Tibial nerve (tissue), 4 donors: ENCODE data around the gene CFAP206. TPM values are rescaled to one million over a fixed set of nuclear protein-coding genes. Genes with fewer than 3 reads are reported as not detected.

Experiments
- DNase-seq, 2 donors: peaks; one replicate each; pipeline ENCODE4 v3.0.0-alpha.2; 2019; ENCODE audit warnings: low spot score in 2 of 2
- H3K27ac ChIP-seq, 4 donors: fragments of 200-600 bp; sonication (generic) in 3 of 4; one replicate each; pipeline ENCODE4 v1.5.1; 2017 to 2019; ENCODE audit warnings: mild to moderate bottlenecking in 1 of 4
- H3K27me3 ChIP-seq, 2 donors: fragments of 200-600 bp; sonication (generic) in 1 of 2; one replicate each; pipeline versions ENCODE4 v1.5.1 to v1.6.0; 2017 to 2019
- H3K36me3 ChIP-seq, 3 donors: fragments of 200-600 bp; sonication (generic); one replicate each; pipeline ENCODE4 v1.5.1; 2018 to 2019
- H3K4me1 ChIP-seq, 4 donors: fragments of 200-600 bp; sonication (generic) in 3 of 4; one replicate each; pipeline ENCODE4 v1.5.1; 2017 to 2019
- H3K4me3 ChIP-seq, 4 donors: fragments of 200-600 bp; sonication (generic) in 3 of 4; one replicate each; pipeline ENCODE4 v1.5.1; 2017 to 2019; ENCODE audit warnings: mild to moderate bottlenecking in 1 of 4, moderate library complexity in 1 of 4
- H3K9me3 ChIP-seq, 4 donors: fragments of 200-600 bp; sonication (generic) in 3 of 4; one replicate each; pipeline ENCODE4 v1.5.1; 2017 to 2019
- CTCF ChIP-seq, 5 experiments: fragments of 200-600 bp in 3 of 5; fragments of 450-650 bp in 2 of 5; sonication (generic) in 3 of 5; IDR thresholded peaks; one replicate each; pipeline ENCODE4 v1.5.1; 2016 to 2019; ENCODE audit warnings: antibody characterized with exemption in 5 of 5, mild to moderate bottlenecking in 3 of 5, moderate library complexity in 2 of 5
- EP300 ChIP-seq, 2 donors: sonication (generic); formaldehyde crosslinking; IDR thresholded peaks; one replicate each; pipeline ENCODE4 v1.6.1; 2017; ENCODE audit warnings: antibody characterized with exemption in 2 of 2, mild to moderate bottlenecking in 1 of 2
- POLR2A ChIP-seq, 2 donors: fragments of 450-650 bp; IDR thresholded peaks; one replicate each; pipeline ENCODE4 v1.6.1; 2017; ENCODE audit warnings: antibody characterized with exemption in 2 of 2, mild to moderate bottlenecking in 2 of 2, moderate library complexity in 2 of 2
- WGBS, 2 donors: methylation state at CpG; one replicate each; pipeline ENCODE4 v1.1.5; 2018; 5-methylcytosine and 5-hydroxymethylcytosine counted together
- total RNA-seq, 4 donors: library from RNA; depleted of rRNA; stranded (reverse); fragments of >200 nt; gene quantifications; one replicate each; pipeline ENCODE4 v1.1.0, GENCODE V29; 2016

Gene CFAP206
- total RNA-seq, 4 donors from 2014 or later: not detected

DNA sequence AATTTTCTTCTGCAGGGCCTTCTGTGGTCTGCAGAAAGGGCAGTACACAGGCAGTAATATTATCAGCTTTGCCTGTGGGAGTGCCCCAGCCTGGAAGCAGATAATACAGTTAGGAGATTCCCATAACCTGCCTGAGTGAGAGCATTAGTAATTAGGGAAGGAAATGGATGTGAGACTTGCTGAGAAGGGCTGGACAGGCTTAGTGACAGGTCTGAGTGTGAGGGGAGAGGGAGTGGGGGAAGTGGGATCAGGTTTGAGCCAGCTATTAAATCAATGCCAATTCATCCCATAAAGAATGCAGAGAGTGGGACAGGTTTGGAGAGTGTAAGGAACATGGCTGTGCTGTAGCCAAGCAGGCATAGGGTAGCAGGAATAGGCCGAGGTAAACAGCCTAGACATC is 10.1 kb upstream of the CFAP206 start:
- Histone ChIP-seq H3K36me3 (no peaks in the 10 kb centered on the region), H3K9me3 (no peaks in the 10 kb centered on the region), H3K4me1 (no peaks in the 10 kb centered on the region), H3K4me3 (no peak overlapping the region), H3K27ac (no peak overlapping the region), H3K27me3 (no peaks in the 10 kb centered on the region)
- TF ChIP-seq EP300 (IDR thresholded peaks at IDR 0.05): no peak
- TF ChIP-seq CTCF (IDR thresholded peaks at IDR 0.05): no peak
- no peak for TF ChIP-seq POLR2A (IDR thresholded peaks at IDR 0.05)
- WGBS, 2 donors: 94 to 100% methylated on average over 1 of the region's 1 CpG
- no peak for DNase-seq

DNA sequence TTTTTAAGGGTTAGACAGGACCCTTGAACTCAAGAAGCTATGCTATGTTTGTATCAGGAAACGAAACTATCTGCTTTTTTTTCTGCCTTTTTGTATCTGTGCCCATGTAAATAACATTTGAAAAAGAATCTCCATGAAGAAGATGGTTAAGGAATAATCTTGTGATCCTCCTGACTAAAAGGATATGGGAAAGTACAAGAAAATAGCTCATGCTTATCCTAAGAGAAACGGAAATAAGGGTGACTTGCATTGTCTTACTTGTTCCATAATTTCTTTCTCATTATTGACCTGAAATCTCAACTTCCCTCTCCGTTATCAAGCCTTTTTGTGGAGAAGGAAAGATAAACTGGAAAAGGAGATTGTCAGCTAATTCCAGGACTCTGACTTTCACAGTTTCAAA is 5.9 kb upstream of the CFAP206 start:
- peak overlapping the region in 1 of 4 donors; percentile 4 for H3K4me3 ChIP-seq
- 63 to 64% methylated on average over 3 of the region's 3 CpGs for WGBS, 2 donors
- H3K4me1 ChIP-seq: no peaks in the 10 kb centered on the region
- TF ChIP-seq CTCF (IDR thresholded peaks at IDR 0.05) (no peak), POLR2A (IDR thresholded peaks at IDR 0.05) (no peak), EP300 (IDR thresholded peaks at IDR 0.05) (no peak)
- H3K27me3 ChIP-seq: no peaks in the 10 kb centered on the region
- H3K27ac ChIP-seq: no peak overlapping the region
- H3K36me3 ChIP-seq: no peaks in the 10 kb centered on the region
- no peak for DNase-seq
- no peaks in the 10 kb centered on the region for H3K9me3 ChIP-seq

GRCh38 chr6:87407561-87407900 is 241 bp upstream of the CFAP206 start:
- no peak for DNase-seq
- Histone ChIP-seq H3K4me3 (peak overlapping the region; percentile 68 to 98 (median 82)), H3K27ac (peak overlapping the region; percentile 49 to 86 (median 80)), H3K9me3 (no peaks in the 10 kb centered on the region), H3K36me3 (no peaks in the 10 kb centered on the region), H3K27me3 (no peaks in the 10 kb centered on the region), H3K4me1 (peaks cover 0 to 5% (median 0%) of the 10 kb centered on the region in 4 donors)
- TF ChIP-seq CTCF (IDR thresholded peaks at IDR 0.05) (no peak), POLR2A (IDR thresholded peaks at IDR 0.05) (no peak), EP300 (IDR thresholded peaks at IDR 0.05) (no peak)
- WGBS, 2 donors: 0 to 1% methylated on average over 10 of the region's 10 CpGs

DNA sequence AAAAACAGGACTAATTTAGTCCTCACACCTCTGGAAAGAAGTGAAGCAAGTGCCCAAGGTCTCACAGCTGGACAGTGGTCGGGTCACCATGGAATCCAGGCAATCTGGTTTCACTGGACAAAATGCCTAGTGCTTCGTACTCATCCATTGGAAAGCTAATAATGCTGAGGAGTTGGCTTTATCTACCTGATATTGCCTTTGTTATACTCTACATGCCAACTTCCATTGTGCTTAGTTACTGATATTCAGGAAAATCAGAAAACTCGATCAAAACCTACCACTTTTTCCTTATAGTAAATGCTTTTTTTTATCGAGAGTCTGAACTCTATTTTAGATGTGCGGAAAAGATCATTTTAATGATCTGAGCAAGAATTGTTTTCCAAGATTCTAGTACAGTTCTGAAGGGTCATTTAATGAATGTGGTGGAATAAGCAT is 966 bp downstream of the CFAP206 start:
- Histone ChIP-seq H3K27ac (peak overlapping the region; percentile 24 to 86 (median 63)), H3K9me3 (no peaks in the 10 kb centered on the region), H3K4me1 (peaks cover 0 to 5% (median 0%) of the 10 kb centered on the region in 4 donors), H3K36me3 (no peaks in the 10 kb centered on the region), H3K4me3 (peak overlapping the region; percentile 68 to 98 (median 82)), H3K27me3 (no peaks in the 10 kb centered on the region)
- TF ChIP-seq EP300 (IDR thresholded peaks at IDR 0.05) (no peak), CTCF (IDR thresholded peaks at IDR 0.05) (no peak), POLR2A (IDR thresholded peaks at IDR 0.05) (no peak)
- 33 to 45% methylated on average over 5 of the region's 5 CpGs for WGBS, 2 donors
- no peak for DNase-seq

DNA sequence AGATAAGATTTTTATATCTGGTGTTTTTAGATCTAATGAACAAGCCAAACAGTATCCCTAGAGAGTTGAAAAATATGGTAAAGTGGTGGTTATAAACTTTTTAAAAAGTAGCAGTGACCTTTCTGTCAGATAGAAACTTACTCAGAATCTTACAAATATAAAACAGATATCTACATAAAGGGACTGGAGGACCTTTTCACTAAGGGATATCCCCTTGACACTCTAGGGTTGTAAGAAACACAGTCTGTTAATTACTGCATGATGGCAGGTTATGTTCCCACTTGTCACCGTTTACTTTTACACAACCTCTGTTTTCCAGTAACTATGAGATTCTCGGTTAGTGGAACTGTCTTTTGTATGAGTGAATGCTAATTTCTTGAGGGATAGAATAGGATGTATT is 11.5 kb downstream of the CFAP206 start:
- no peaks in the 10 kb centered on the region for H3K9me3 ChIP-seq
- no peak overlapping the region for H3K4me3 ChIP-seq
- H3K27ac ChIP-seq: no peak overlapping the region
- TF ChIP-seq CTCF (IDR thresholded peaks at IDR 0.05) (no peak), EP300 (IDR thresholded peaks at IDR 0.05) (no peak), POLR2A (IDR thresholded peaks at IDR 0.05) (no peak)
- H3K36me3 ChIP-seq: no peaks in the 10 kb centered on the region
- no peak for DNase-seq
- H3K27me3 ChIP-seq: no peaks in the 10 kb centered on the region
- WGBS, 2 donors: 85 to 90% methylated on average over 2 of the region's 2 CpGs
- no peaks in the 10 kb centered on the region for H3K4me1 ChIP-seq
